Measurements from ENCODE around the gene STRIT1. TPM values are rescaled to one million over a fixed set of nuclear protein-coding genes. Genes with fewer than 3 reads are reported as not detected.

Gene STRIT1
- total and polyA plus RNA-seq, 9 of the 15 experiments (the other 6 are each of a cell fraction or from before 2014, with no cell fraction given), result not detected

- TF ChIP-seq STAT5B (CRISPR knock-in tag; IDR thresholded peaks at IDR 0.05) (no peak), MNT (conservative IDR thresholded peaks at IDR 0.05) (0 out of 4 replicates have a peak, but pooled peaks of 1 of the 2 experiments have one; percentile 46), FOXK1 (CRISPR knock-in tag; IDR thresholded peaks at IDR 0.05; ENCODE audit: borderline replicate concordance) (no peak), ATF7 (IDR thresholded peaks at IDR 0.05) (peak; percentile 39), ATF6 (CRISPR knock-in tag; IDR thresholded peaks at IDR 0.05) (0 out of 2 replicates have a peak, but pooled peaks have one; percentile 52), PBX2 (CRISPR knock-in tag; IDR thresholded peaks at IDR 0.05; ENCODE audit: low read depth) (no peak), PBX2 (tag; conservative IDR thresholded peaks at IDR 0.05; ENCODE audit: low read depth) (peak; percentile 63), PHF21A (IDR thresholded peaks at IDR 0.05; ENCODE audit: borderline replicate concordance, low read depth) (peak; percentile 63; the same call in 1 of the 2 replicates), NCOA4 (IDR thresholded peaks at IDR 0.05; ENCODE audit: partially characterized antibody) (peak; percentile 35), HEY1 (CRISPR knock-in tag; IDR thresholded peaks at IDR 0.05; ENCODE audit: borderline replicate concordance) (no peak), GATAD2B (IDR thresholded peaks at IDR 0.05; ENCODE audit: borderline replicate concordance) (peak; percentile 67; the same call in 1 of the 2 replicates), ZFP30 (CRISPR knock-in tag; IDR thresholded peaks at IDR 0.05; ENCODE audit: borderline replicate concordance) (no peak), ZNF212 (CRISPR knock-in tag; IDR thresholded peaks at IDR 0.05) (no peak), TEAD4 (IDR thresholded peaks at IDR 0.05; ENCODE audit: low read length) (peak; percentile 85), TEAD4 (CRISPR knock-in tag; IDR thresholded peaks at IDR 0.05; ENCODE audit: borderline replicate concordance) (no peak), TFAM (CRISPR knock-in tag; conservative IDR thresholded peaks at IDR 0.05) (no peak), CTCF (IDR thresholded peaks at IDR 0.05 in 2 of 3, conservative IDR thresholded peaks at IDR 0.05 in 1 of 3; ENCODE audit: insufficient read depth in 2 of 3, low read depth in 1 of 3, low read length in 3 of 3) (no peak), FOXK2 (conservative IDR thresholded peaks at IDR 0.05 in 1 of 2, IDR thresholded peaks at IDR 0.05 in 1 of 2; ENCODE audit: low read depth in 2 of 2) (peak; percentile 80 to 88), DLX4 (CRISPR knock-in tag; IDR thresholded peaks at IDR 0.05) (no peak)
These were observed 10.9 kb downstream of the STRIT1 start (continued) for GRCh38 chr3:155282385-155283091.
